Adrenal gland (tissue), 5 donors: Measurements from ENCODE around the gene VAMP2.

Source experiments
- POLR2A ChIP-seq, 2 donors: fragments of 450-650 bp; IDR thresholded peaks; one replicate each; pipeline ENCODE4 v1.6.1; 2017; ENCODE audit warnings: antibody characterized with exemption in 2 of 2, mild to moderate bottlenecking in 2 of 2, moderate library complexity in 1 of 2
- TF ChIP-seq, protein P1 (sequence below), 6 experiments: fragments of 450-650 bp in 4 of 6; fragments of 200-600 bp in 2 of 6; sonication (generic) in 1 of 6; IDR thresholded peaks; 1 replicate in 5 of 6; 2 replicates in 1 of 6; pipeline versions ENCODE4 v1.5.1 to v1.8.0; 2016 to 2021; ENCODE audit warnings: antibody characterized with exemption in 6 of 6, mild to moderate bottlenecking in 2 of 6, moderate library complexity in 1 of 6
- donor health status: DM: no; HTN: no; CAD: no.

GRCh38 chr17:8150194-8151119 is 12.3 kb downstream of the VAMP2 start:
- TF ChIP-seq, protein P1, sequence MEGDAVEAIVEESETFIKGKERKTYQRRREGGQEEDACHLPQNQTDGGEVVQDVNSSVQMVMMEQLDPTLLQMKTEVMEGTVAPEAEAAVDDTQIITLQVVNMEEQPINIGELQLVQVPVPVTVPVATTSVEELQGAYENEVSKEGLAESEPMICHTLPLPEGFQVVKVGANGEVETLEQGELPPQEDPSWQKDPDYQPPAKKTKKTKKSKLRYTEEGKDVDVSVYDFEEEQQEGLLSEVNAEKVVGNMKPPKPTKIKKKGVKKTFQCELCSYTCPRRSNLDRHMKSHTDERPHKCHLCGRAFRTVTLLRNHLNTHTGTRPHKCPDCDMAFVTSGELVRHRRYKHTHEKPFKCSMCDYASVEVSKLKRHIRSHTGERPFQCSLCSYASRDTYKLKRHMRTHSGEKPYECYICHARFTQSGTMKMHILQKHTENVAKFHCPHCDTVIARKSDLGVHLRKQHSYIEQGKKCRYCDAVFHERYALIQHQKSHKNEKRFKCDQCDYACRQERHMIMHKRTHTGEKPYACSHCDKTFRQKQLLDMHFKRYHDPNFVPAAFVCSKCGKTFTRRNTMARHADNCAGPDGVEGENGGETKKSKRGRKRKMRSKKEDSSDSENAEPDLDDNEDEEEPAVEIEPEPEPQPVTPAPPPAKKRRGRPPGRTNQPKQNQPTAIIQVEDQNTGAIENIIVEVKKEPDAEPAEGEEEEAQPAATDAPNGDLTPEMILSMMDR (IDR thresholded peaks at IDR 0.05), result no peak
- TF ChIP-seq POLR2A (IDR thresholded peaks at IDR 0.05), result no peak
